GM12874 (cell line): Measurements from ENCODE around the gene STT3B.

Source experiments
- CTCF ChIP-seq: IDR thresholded peaks from 2 replicates; pipeline ENCODE4 v1.5.1; 2011; ENCODE audit warnings: low read depth, mild to moderate bottlenecking, control low read depth, low read length, moderate library complexity; ENCODE audit not compliant: insufficient read depth

STT3B gene

GRCh38 chr3:31542246-31542645 is 9.5 kb downstream of the STT3B start:
- no peak for TF ChIP-seq CTCF

- TF ChIP-seq CTCF: no peak
Measured at GRCh38 chr3:31543375-31543774, 10.7 kb downstream of the STT3B start.

GRCh38 chr3:31544634-31545033 is 11.9 kb downstream of the STT3B start:
- TF ChIP-seq CTCF: no peak

- TF ChIP-seq CTCF: no peak
Measured at GRCh38 chr3:31546162-31546561, 13.4 kb downstream of the STT3B start.

- TF ChIP-seq CTCF: no peak
Measured at GRCh38 chr3:31546725-31547124, 14.0 kb downstream of the STT3B start.

- TF ChIP-seq CTCF: peak; percentile 48
Measured at GRCh38 chr3:31550452-31551251, 17.9 kb downstream of the STT3B start.

GRCh38 chr3:31551646-31552045 is 18.9 kb downstream of the STT3B start:
- TF ChIP-seq CTCF: no peak
